ENCODE results near the gene CNTNAP2. TPM values are rescaled to one million over a fixed set of nuclear protein-coding genes. Genes with fewer than 3 reads are reported as not detected.
"Not testable (repeated sequence)": the region's sequence is repeated elsewhere in the genome, so short reads cannot be mapped to it uniquely, and the experiment has no call there.

The CNTNAP2 gene
- total RNA-seq, 2 donors from 2014 or later, result 4.4 to 8.5 TPM

- no peak for DNase-seq
- H3K27ac ChIP-seq, result no peak overlapping the region
- intact Hi-C loops (cut with DNase I), result no loop called here
- TF ChIP-seq CTCF (IDR thresholded peaks at IDR 0.05), result no peak
- no peak overlapping the region for H3K4me3 ChIP-seq
- H3K36me3 ChIP-seq, result no peaks in the 10 kb centered on the region
- H3K9ac ChIP-seq (ENCODE audit: low read depth in 2 of 2, low read length in 2 of 2), result no peak overlapping the region
- H3K9me3 ChIP-seq, result no peaks in the 10 kb centered on the region
- H3K27me3 ChIP-seq, result no peaks in the 10 kb centered on the region
- H3K4me1 ChIP-seq, result no peaks in the 10 kb centered on the region
Measured at GRCh38 chr7:147708871-147709270, 1592.3 kb downstream of the CNTNAP2 start.

DNA sequence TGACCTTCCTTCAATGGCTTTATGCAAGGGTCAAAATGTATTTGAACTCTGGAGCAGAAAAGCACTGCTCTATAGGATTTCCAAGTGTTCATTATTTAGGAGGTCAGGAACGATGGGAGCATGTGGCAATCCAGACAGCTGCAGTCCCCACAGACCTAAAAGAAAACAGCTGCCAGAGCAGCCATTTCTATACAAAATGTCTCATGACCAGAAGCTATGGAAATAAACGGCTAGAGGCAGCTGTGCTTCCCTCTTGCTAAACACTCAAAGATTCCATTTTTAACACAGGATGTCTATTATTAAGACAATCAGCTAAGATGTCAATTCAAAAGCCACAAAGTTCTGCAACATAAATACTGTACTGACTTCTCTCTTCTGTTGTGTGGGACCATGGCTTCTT lies 1594.8 kb downstream of the CNTNAP2 start:
- no peak for DNase-seq
- no peak overlapping the region for H3K27ac ChIP-seq
- no peak overlapping the region for H3K4me3 ChIP-seq
- no peak overlapping the region for H3K9ac ChIP-seq (ENCODE audit: low read depth in 2 of 2, low read length in 2 of 2)
- TF ChIP-seq CTCF (IDR thresholded peaks at IDR 0.05), result no peak
- H3K36me3 ChIP-seq, result no peaks in the 10 kb centered on the region
- intact Hi-C loops (cut with DNase I), result no loop called here
- H3K4me1 ChIP-seq, result no peaks in the 10 kb centered on the region
- H3K27me3 ChIP-seq, result no peaks in the 10 kb centered on the region
- H3K9me3 ChIP-seq, result no peaks in the 10 kb centered on the region

- H3K36me3 ChIP-seq, result no peaks in the 10 kb centered on the region
- intact Hi-C loops (cut with DNase I), result no loop called here
- no peak for TF ChIP-seq CTCF (IDR thresholded peaks at IDR 0.05)
- H3K27me3 ChIP-seq, result no peaks in the 10 kb centered on the region
- no peak overlapping the region for H3K27ac ChIP-seq
- H3K4me1 ChIP-seq, result no peaks in the 10 kb centered on the region
- DNase-seq, result no peak
- no peak overlapping the region for H3K9ac ChIP-seq (ENCODE audit: low read depth in 2 of 2, low read length in 2 of 2)
- H3K4me3 ChIP-seq, result no peak overlapping the region
- H3K9me3 ChIP-seq, result no peaks in the 10 kb centered on the region
Measured at GRCh38 chr7:147721962-147722830, 1605.6 kb downstream of the CNTNAP2 start.

DNA sequence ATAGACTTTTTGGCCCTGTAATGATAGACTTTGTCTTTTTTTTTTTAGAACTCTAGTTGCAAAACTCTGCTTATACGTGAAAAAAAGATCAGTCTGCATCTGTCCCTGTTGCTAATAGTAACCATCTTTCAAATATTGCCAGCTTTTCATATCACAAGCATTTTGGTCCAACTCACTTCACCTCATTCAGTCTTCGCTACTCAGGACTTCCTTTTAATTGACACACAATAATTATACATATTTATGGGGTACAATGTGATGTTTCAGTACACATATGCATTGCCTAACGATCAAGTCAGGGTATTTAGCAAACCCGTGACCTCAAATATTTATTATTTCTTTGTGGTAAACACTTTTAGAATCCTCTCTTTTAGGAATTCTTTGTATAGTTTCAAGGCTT lies 1606.9 kb downstream of the CNTNAP2 start:
- H3K9me3 ChIP-seq, result no peaks in the 10 kb centered on the region
- no peak overlapping the region for H3K9ac ChIP-seq (ENCODE audit: low read depth in 2 of 2, low read length in 2 of 2)
- H3K4me3 ChIP-seq, result no peak overlapping the region
- no peaks in the 10 kb centered on the region for H3K36me3 ChIP-seq
- H3K27ac ChIP-seq, result no peak overlapping the region
- DNase-seq, result no peak
- TF ChIP-seq CTCF (IDR thresholded peaks at IDR 0.05), result no peak
- intact Hi-C loops (cut with DNase I), result no loop called here
- H3K4me1 ChIP-seq, result no peaks in the 10 kb centered on the region
- H3K27me3 ChIP-seq, result no peaks in the 10 kb centered on the region

DNA sequence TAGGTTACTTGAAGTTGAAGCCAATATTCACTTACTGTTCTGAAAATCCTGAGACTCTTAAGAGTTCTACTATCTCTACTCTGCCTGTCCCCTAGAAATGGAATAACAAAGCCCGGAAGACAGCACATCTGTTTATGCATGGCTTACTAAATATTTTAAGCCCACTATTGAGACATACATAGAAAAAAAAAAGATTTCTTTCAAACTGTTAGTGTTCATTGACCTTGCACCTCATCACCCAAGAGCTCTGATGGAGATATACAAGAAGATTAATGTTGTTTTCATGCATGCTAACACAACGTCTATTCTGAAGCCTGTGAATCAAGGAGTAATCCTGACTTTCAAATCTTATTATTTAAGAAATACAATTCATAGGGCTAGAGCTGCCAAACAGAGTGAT lies 1614.7 kb downstream of the CNTNAP2 start:
- no peaks in the 10 kb centered on the region for H3K9me3 ChIP-seq
- H3K36me3 ChIP-seq, result no peaks in the 10 kb centered on the region
- no peak overlapping the region for H3K27ac ChIP-seq
- no peak overlapping the region for H3K4me3 ChIP-seq
- H3K9ac ChIP-seq (ENCODE audit: low read depth in 2 of 2, low read length in 2 of 2), result no peak overlapping the region
- intact Hi-C loops (cut with DNase I), result no loop called here
- TF ChIP-seq CTCF (IDR thresholded peaks at IDR 0.05), result no peak
- no peaks in the 10 kb centered on the region for H3K27me3 ChIP-seq
- no peak for DNase-seq
- H3K4me1 ChIP-seq, result no peaks in the 10 kb centered on the region

DNA sequence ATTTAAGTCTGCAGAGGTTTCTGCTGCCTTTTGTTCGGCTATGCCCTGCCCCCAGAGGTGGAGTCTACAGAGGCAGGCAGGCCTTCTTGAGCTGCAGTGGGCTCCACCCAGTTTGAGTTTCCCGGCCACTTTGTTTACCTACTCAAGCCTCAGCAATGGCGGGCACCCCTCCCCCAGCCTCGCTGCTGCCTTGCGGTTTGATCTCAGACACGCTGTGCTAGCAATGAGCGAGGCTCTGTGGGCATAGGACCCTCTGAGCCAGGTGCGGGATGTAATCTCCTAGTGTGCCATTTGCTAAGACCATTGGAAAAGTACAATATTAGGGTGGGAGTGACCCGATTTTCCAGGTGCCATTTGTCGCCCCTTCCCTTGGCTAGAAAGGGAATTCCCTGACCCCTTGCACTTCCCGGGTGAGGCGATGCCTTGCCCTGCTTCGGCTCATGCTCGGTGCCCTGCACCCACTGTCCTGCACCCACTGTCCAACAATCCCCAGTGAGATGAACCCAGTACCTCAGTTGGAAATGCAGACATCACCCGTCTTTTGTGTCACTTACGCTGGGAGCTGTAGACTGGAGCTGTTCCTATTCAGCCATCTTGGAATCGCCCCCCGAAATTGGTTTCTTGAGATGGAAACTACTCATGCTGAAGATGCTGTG lies 1621.1 kb downstream of the CNTNAP2 start:
- DNase-seq; intact Hi-C loops (cut with DNase I); H3K36me3 ChIP-seq: not testable (repeated sequence)

More for the DNA sequence above, 1621.1 kb downstream of the CNTNAP2 start:
- H3K9ac ChIP-seq (ENCODE audit: low read depth in 2 of 2, low read length in 2 of 2); H3K4me1 ChIP-seq; H3K9me3 ChIP-seq; H3K4me3 ChIP-seq; H3K27me3 ChIP-seq; H3K27ac ChIP-seq: not testable (repeated sequence)
